ENCODE measurements around the gene TIMP3. TPM values are rescaled to one million over a fixed set of nuclear protein-coding genes. Genes with fewer than 3 reads are reported as not detected.

The TIMP3 gene
- polyA plus RNA-seq, 1 of the 3 experiments (the other 2 are of a cell fraction), result 26.1 TPM

GRCh38 chr22:32829451-32829851 is 27.9 kb downstream of the TIMP3 start:
- Histone ChIP-seq H3F3A (replicated peaks; ENCODE audit: insufficient read depth) (no peaks in the 10 kb centered on the region), H3K9me2 (no peaks in the 10 kb centered on the region), H3K4me3 (ENCODE audit: low read depth in 2 of 2, low read length in 1 of 2) (no peak overlapping the region), H3K4me1 (ENCODE audit: control insufficient read depth in 1 of 2, insufficient read depth in 2 of 2, low read depth in 1 of 2, low read length in 1 of 2) (peaks cover 0 to 6% of the 10 kb centered on the region in 2 experiments; a peak in 1 of 4 replicates), H3K9ac (no peak overlapping the region), H3K36me3 (replicated peaks in 1 of 2; ENCODE audit: control insufficient read depth in 1 of 2, insufficient read depth in 2 of 2, low read length in 1 of 2) (no peaks in the 10 kb centered on the region), H3K4me2 (no peak overlapping the region), H2AFZ (ENCODE audit: low read depth) (no peak overlapping the region), H4K20me1 (ENCODE audit: insufficient read depth) (no peaks in the 10 kb centered on the region), H3K79me2 (ENCODE audit: insufficient read depth) (no peaks in the 10 kb centered on the region), H3K9me3 (no peaks in the 10 kb centered on the region), H3K27me3 (ENCODE audit: insufficient read depth) (no peaks in the 10 kb centered on the region), H3K27ac (ENCODE audit: low read depth in 2 of 2, low read length in 1 of 2) (no peak overlapping the region)
- ChIA-PET POLR2A (interaction anchor here (0.6 kb wide), 1 partner anchor 134 kb away, joined by 3 read pairs; no protein-coding TSS in a partner anchor), CTCF (interaction anchor here (1.8 to 5.7 kb wide), 4 partner anchors 19 to 157 kb away, joined by 4 to 18 read pairs (median 9); no protein-coding TSS in a partner anchor)
- 82% methylated on average over 8 of the region's 10 CpGs for WGBS (ENCODE audit: low lambda C conversion rate)
- no peak for DNase-seq
- TF ChIP-seq USF2 (IDR thresholded peaks at IDR 0.05; ENCODE audit: borderline replicate concordance, low read depth, low read length) (no peak), EZH2phosphoT487 (IDR thresholded peaks at IDR 0.05; ENCODE audit: borderline replicate concordance, low read depth) (no peak), RFX5 (IDR thresholded peaks at IDR 0.05; ENCODE audit: low read length) (no peak), MXI1 (IDR thresholded peaks at IDR 0.05; ENCODE audit: low read depth, low read length) (no peak), MAX (IDR thresholded peaks at IDR 0.05; ENCODE audit: low read depth) (no peak), TEAD4 (IDR thresholded peaks at IDR 0.05; ENCODE audit: borderline replicate concordance, insufficient read depth) (no peak), GABPA (IDR thresholded peaks at IDR 0.05; ENCODE audit: low read depth) (no peak), RCOR1 (IDR thresholded peaks at IDR 0.05; ENCODE audit: low read length) (no peak), ELF1 (IDR thresholded peaks at IDR 0.05) (no peak)

- no peak overlapping the region for H3K9ac ChIP-seq
- TF ChIP-seq IRF3 (IDR thresholded peaks at IDR 0.05; ENCODE audit: low read depth, low read length), result no peak
- H3K4me2 ChIP-seq, result no peak overlapping the region
- H3K36me3 ChIP-seq (replicated peaks in 1 of 2; ENCODE audit: control insufficient read depth in 1 of 2, insufficient read depth in 2 of 2, low read length in 1 of 2), result no peaks in the 10 kb centered on the region
- H2AFZ ChIP-seq (ENCODE audit: low read depth), result no peak overlapping the region
- H3F3A ChIP-seq (replicated peaks; ENCODE audit: insufficient read depth), result no peaks in the 10 kb centered on the region
- DNase-seq, result no peak
- ChIA-PET CTCF (interaction anchor here (0.9 to 5.7 kb wide), 8 partner anchors 15 to 171 kb away, joined by 3 to 18 read pairs (median 4); no protein-coding TSS in a partner anchor), POLR2A (no interaction called here)
- H3K9me2 ChIP-seq, result no peaks in the 10 kb centered on the region
- H3K4me3 ChIP-seq (ENCODE audit: low read depth in 2 of 2, low read length in 1 of 2), result no peak overlapping the region
- H3K9me3 ChIP-seq, result no peaks in the 10 kb centered on the region
- WGBS (ENCODE audit: low lambda C conversion rate), result 71% methylated on average over 8 of the region's 11 CpGs
- peaks cover 0 to 6% of the 10 kb centered on the region in 2 experiments; a peak in 1 of 4 replicates for H3K4me1 ChIP-seq (ENCODE audit: control insufficient read depth in 1 of 2, insufficient read depth in 2 of 2, low read depth in 1 of 2, low read length in 1 of 2)
- H3K27me3 ChIP-seq (ENCODE audit: insufficient read depth), result no peaks in the 10 kb centered on the region
- H4K20me1 ChIP-seq (ENCODE audit: insufficient read depth), result no peaks in the 10 kb centered on the region
- no peak overlapping the region for H3K27ac ChIP-seq (ENCODE audit: low read depth in 2 of 2, low read length in 1 of 2)
- no peaks in the 10 kb centered on the region for H3K79me2 ChIP-seq (ENCODE audit: insufficient read depth)
Measured at GRCh38 chr22:32830473-32830872, 29.0 kb downstream of the TIMP3 start.

Data from SK-N-SH (cell line).